ENCODE results near the gene MLF2. TPM values are rescaled to one million over a fixed set of nuclear protein-coding genes. Genes with fewer than 3 reads are reported as not detected.

The MLF2 gene
- polyA plus RNA-seq, 2 of the 4 experiments (the other 2 are of a cell fraction): 295 to 302 TPM

DNA sequence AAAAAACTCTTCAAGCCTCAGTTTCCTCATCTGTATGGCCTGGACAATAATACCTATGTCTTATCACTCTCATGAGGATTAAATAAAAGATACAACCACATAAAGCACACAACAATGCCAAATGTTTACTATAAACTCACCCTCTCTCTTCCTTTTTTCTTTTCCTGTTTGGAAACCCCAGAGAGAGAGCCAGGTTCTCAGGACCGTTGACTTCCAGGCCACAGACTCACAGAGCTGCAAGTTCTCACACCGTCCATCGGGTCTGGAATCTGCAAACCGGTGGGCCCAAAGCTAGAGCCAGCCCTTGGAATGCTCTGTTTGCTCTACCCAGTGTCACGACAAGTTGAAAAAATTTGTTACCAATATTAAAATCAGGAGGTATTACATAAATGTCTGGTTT is 31.8 kb upstream of the MLF2 start (continued):
- TF ChIP-seq, protein P1, sequence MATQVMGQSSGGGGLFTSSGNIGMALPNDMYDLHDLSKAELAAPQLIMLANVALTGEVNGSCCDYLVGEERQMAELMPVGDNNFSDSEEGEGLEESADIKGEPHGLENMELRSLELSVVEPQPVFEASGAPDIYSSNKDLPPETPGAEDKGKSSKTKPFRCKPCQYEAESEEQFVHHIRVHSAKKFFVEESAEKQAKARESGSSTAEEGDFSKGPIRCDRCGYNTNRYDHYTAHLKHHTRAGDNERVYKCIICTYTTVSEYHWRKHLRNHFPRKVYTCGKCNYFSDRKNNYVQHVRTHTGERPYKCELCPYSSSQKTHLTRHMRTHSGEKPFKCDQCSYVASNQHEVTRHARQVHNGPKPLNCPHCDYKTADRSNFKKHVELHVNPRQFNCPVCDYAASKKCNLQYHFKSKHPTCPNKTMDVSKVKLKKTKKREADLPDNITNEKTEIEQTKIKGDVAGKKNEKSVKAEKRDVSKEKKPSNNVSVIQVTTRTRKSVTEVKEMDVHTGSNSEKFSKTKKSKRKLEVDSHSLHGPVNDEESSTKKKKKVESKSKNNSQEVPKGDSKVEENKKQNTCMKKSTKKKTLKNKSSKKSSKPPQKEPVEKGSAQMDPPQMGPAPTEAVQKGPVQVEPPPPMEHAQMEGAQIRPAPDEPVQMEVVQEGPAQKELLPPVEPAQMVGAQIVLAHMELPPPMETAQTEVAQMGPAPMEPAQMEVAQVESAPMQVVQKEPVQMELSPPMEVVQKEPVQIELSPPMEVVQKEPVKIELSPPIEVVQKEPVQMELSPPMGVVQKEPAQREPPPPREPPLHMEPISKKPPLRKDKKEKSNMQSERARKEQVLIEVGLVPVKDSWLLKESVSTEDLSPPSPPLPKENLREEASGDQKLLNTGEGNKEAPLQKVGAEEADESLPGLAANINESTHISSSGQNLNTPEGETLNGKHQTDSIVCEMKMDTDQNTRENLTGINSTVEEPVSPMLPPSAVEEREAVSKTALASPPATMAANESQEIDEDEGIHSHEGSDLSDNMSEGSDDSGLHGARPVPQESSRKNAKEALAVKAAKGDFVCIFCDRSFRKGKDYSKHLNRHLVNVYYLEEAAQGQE (IDR thresholded peaks at IDR 0.05): no peak
- TF ChIP-seq ZSCAN20 (CRISPR knock-in tag; IDR thresholded peaks at IDR 0.05): no peak
- TF ChIP-seq EP300 (IDR thresholded peaks at IDR 0.05): no peak
- TF ChIP-seq, protein P2, sequence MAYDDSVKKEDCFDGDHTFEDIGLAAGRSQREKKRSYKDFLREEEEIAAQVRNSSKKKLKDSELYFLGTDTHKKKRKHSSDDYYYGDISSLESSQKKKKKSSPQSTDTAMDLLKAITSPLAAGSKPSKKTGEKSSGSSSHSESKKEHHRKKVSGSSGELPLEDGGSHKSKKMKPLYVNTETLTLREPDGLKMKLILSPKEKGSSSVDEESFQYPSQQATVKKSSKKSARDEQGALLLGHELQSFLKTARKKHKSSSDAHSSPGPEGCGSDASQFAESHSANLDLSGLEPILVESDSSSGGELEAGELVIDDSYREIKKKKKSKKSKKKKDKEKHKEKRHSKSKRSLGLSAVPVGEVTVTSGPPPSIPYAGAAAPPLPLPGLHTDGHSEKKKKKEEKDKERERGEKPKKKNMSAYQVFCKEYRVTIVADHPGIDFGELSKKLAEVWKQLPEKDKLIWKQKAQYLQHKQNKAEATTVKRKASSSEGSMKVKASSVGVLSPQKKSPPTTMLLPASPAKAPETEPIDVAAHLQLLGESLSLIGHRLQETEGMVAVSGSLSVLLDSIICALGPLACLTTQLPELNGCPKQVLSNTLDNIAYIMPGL (CRISPR knock-in tag; IDR thresholded peaks at IDR 0.05; ENCODE audit: borderline replicate concordance): no peak
- TF ChIP-seq HOXB5 (CRISPR knock-in tag; IDR thresholded peaks at IDR 0.05): no peak
- TF ChIP-seq JUN (IDR thresholded peaks at IDR 0.05): no peak

DNA sequence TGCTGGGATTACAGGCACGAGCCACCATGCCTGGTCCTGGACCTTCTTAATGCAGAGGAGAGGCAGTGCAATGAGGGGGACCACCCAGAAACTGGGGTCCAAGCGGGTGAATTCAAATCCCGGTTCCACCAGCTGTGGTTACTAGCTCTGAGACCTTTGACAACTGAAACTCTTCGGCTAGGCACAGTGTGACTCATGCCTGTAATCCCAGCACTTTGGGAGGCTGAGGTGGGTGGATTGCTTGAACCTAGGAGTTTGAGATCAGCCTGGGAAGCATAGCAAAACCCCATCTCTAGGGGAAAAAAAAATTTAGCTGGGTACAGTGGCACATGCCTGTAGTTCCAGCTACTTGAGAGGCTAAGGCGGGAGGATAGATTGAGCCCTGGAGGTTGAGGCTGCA is 31.4 kb upstream of the MLF2 start:
- ATAC-seq (no peak), FAIRE-seq (no peak), DNase-seq (ENCODE audit: low read depth in 1 of 2, low spot score in 1 of 2) (no peak)
- H3K27ac ChIP-seq: no peak overlapping the region
- CTCF ChIA-PET: interaction anchor here (1.7 to 26.0 kb wide), 7 partner anchors 15 to 64 kb away, joined by 4 to 670 read pairs (median 14); partner anchors contain the start of genes GPR162, LAG3, MLF2 and P3H3
- H3K4me1 ChIP-seq: no peaks in the 10 kb centered on the region
- H3K4me2 ChIP-seq: no peak overlapping the region
- POLR2A ChIA-PET: no interaction called here
- 62% methylated on average over 5 of the region's 5 CpGs for WGBS (ENCODE audit: missing lambda C conversion rate)
- H3K4me3 ChIP-seq: no peak overlapping the region
- no peaks in the 10 kb centered on the region for H3K9me3 ChIP-seq
- no peak for TF ChIP-seq GATA3 (IDR thresholded peaks at IDR 0.05; ENCODE audit: borderline replicate concordance)
- no peak for TF ChIP-seq ZSCAN20 (CRISPR knock-in tag; IDR thresholded peaks at IDR 0.05)
- TF ChIP-seq ZFP36 (IDR thresholded peaks at IDR 0.05; ENCODE audit: borderline replicate concordance, partially characterized antibody): no peak
- no peak for TF ChIP-seq RAD21 (conservative IDR thresholded peaks at IDR 0.05 in 1 of 2, IDR thresholded peaks at IDR 0.05 in 1 of 2)
- no peak for TF ChIP-seq NPAS2 (CRISPR knock-in tag; IDR thresholded peaks at IDR 0.05; ENCODE audit: borderline replicate concordance)
- TF ChIP-seq HOXA7 (CRISPR knock-in tag; IDR thresholded peaks at IDR 0.05): no peak
- TF ChIP-seq ESRRA (IDR thresholded peaks at IDR 0.05; ENCODE audit: borderline replicate concordance, low read length): no peak
- TF ChIP-seq, protein P3, sequence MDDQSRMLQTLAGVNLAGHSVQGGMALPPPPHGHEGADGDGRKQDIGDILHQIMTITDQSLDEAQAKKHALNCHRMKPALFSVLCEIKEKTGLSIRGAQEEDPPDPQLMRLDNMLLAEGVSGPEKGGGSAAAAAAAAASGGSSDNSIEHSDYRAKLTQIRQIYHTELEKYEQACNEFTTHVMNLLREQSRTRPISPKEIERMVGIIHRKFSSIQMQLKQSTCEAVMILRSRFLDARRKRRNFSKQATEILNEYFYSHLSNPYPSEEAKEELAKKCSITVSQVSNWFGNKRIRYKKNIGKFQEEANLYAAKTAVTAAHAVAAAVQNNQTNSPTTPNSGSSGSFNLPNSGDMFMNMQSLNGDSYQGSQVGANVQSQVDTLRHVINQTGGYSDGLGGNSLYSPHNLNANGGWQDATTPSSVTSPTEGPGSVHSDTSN (IDR thresholded peaks at IDR 0.05): no peak
- TF ChIP-seq MAFK (IDR thresholded peaks at IDR 0.05; ENCODE audit: partially characterized antibody): no peak
- TF ChIP-seq JUNB (IDR thresholded peaks at IDR 0.05): no peak
- no peak for TF ChIP-seq KDM1A (IDR thresholded peaks at IDR 0.05; ENCODE audit: low read depth)
- TF ChIP-seq, protein P4, sequence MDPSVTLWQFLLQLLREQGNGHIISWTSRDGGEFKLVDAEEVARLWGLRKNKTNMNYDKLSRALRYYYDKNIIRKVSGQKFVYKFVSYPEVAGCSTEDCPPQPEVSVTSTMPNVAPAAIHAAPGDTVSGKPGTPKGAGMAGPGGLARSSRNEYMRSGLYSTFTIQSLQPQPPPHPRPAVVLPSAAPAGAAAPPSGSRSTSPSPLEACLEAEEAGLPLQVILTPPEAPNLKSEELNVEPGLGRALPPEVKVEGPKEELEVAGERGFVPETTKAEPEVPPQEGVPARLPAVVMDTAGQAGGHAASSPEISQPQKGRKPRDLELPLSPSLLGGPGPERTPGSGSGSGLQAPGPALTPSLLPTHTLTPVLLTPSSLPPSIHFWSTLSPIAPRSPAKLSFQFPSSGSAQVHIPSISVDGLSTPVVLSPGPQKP (IDR thresholded peaks at IDR 0.05; ENCODE audit: low read depth, low read length): no peak

Measured in A549 (cell line).